Endodermal cell (in vitro differentiated cells): ENCODE data around the gene MTHFD1L. TPM values are rescaled to one million over a fixed set of nuclear protein-coding genes. Genes with fewer than 3 reads are reported as not detected.
A peak's percentile ranks its signal among the peaks of the same experiment; 100 is the strongest.

Source experiments
- DNase-seq: peaks from one replicate; pipeline ENCODE4 v3.0.0-alpha.2; 2017
- H3K27ac ChIP-seq: 2 replicates; pipeline ENCODE4 v1.5.1; 2013; ENCODE audit warnings: mild to moderate bottlenecking, low read depth, low read length, moderate library complexity
- H3K27me3 ChIP-seq: 2 replicates; pipeline ENCODE4 v1.6.1; 2013; ENCODE audit warnings: mild to moderate bottlenecking, low read length, moderate library complexity; ENCODE audit not compliant: insufficient read depth, control insufficient read depth, poor library complexity, severe bottlenecking
- H3K36me3 ChIP-seq: 2 replicates; pipeline ENCODE4 v1.7.0; 2013; ENCODE audit warnings: mild to moderate bottlenecking, low read length, moderate library complexity; ENCODE audit not compliant: control insufficient read depth, insufficient read depth
- H3K4me1 ChIP-seq: one replicate; pipeline ENCODE4 v1.7.0; 2013; ENCODE audit warnings: low read length; ENCODE audit not compliant: control insufficient read depth, insufficient read depth
- H3K4me3 ChIP-seq: 2 replicates; pipeline ENCODE4 v1.5.1; 2013; ENCODE audit warnings: mild to moderate bottlenecking, low read length, moderate library complexity
- H3K9ac ChIP-seq: 2 replicates; pipeline ENCODE4 v1.6.1; 2013; ENCODE audit warnings: mild to moderate bottlenecking, low read length, moderate library complexity; ENCODE audit not compliant: poor library complexity, severe bottlenecking; ENCODE audit errors: extremely low read depth
- H3K9me3 ChIP-seq: 2 replicates; pipeline ENCODE4 v1.6.1; 2013; ENCODE audit warnings: mild to moderate bottlenecking, low read length, moderate library complexity; ENCODE audit not compliant: control insufficient read depth
- H3K27ac Mint-ChIP-seq: 2 replicates; pipeline ENCODE4 v1.8.0; 2020; ENCODE audit warnings: mixed read lengths
- H3K27me3 Mint-ChIP-seq: 2 replicates; pipeline ENCODE4 v1.8.0; 2021; ENCODE audit warnings: mild to moderate bottlenecking, mixed read lengths; ENCODE audit not compliant: insufficient read depth
- H3K36me3 Mint-ChIP-seq: 2 replicates; pipeline ENCODE4 v1.8.0; 2020; ENCODE audit warnings: low read depth, mixed read lengths
- H3K4me1 Mint-ChIP-seq: 2 replicates; pipeline ENCODE4 v1.8.0; 2020; ENCODE audit warnings: mixed read lengths
- H3K4me3 Mint-ChIP-seq: 2 replicates; pipeline ENCODE4 v1.8.0; 2020; ENCODE audit warnings: mild to moderate bottlenecking, moderate library complexity, mixed read lengths
- H3K9me3 Mint-ChIP-seq: 2 replicates; pipeline ENCODE4 v1.8.0; 2020; ENCODE audit warnings: mild to moderate bottlenecking, mixed read lengths
- WGBS, 2 experiments: methylation state at CpG; one replicate each; pipeline versions ENCODE4 v1.1.5 to v1.1.7; 2013; ENCODE audit warnings: missing lambda C conversion rate in 2 of 2, mixed read lengths in 1 of 2; ENCODE audit not compliant: insufficient coverage in 1 of 2, insufficient read length in 1 of 2; 5-methylcytosine and 5-hydroxymethylcytosine counted together
- total RNA-seq, 2 donors: library from RNA; stranded (reverse); fragmentation: NEBNext Ultra II Directional in 1 of 2; extraction: Animal tissue kit (Norgen Biotek cat#: 25700) in 1 of 2; gene quantifications; 2 replicates in 1 of 2; 3 replicates in 1 of 2; pipeline ENCODE4 v1.2.1, GENCODE V29; 2021
- TF ChIP-seq, protein P1 (sequence below): fragments of 200-600 bp; sonication (generic); conservative IDR thresholded peaks from 2 replicates; pipeline ENCODE4 v1.5.0; 2021; ENCODE audit warnings: antibody characterized with exemption, mild to moderate bottlenecking

MTHFD1L gene
- total RNA-seq, 2 donors from 2014 or later: 70.2 to 72.6 TPM

GRCh38 chr6:150880336-150880735 is 14.8 kb downstream of the MTHFD1L start:
- no peak overlapping the region for H3K27ac ChIP-seq
- H3K4me1 Mint-ChIP-seq: peaks cover 44% of the 10 kb centered on the region

GRCh38 chr6:150881911-150882481 is 16.5 kb downstream of the MTHFD1L start:
- Mint-ChIP-seq H3K4me1 (peaks cover 27% of the 10 kb centered on the region), H3K27me3 (no peaks in the 10 kb centered on the region), H3K27ac (no peak overlapping the region), H3K9me3 (no peaks in the 10 kb centered on the region), H3K4me3 (no peak overlapping the region), H3K36me3 (peaks cover 51% of the 10 kb centered on the region)
- Histone ChIP-seq H3K36me3 (peaks cover 75% of the 10 kb centered on the region), H3K27ac (peak overlapping the region; percentile 75), H3K27me3 (no peaks in the 10 kb centered on the region), H3K9me3 (no peaks in the 10 kb centered on the region), H3K4me3 (no peak overlapping the region), H3K9ac (no peak overlapping the region), H3K4me1 (peaks cover 12% of the 10 kb centered on the region)
- WGBS, 2 experiments: 62 to 87% methylated on average over 2 to 3 of the region's 3 CpGs
- DNase-seq: peak; percentile 31
- TF ChIP-seq, protein P1, sequence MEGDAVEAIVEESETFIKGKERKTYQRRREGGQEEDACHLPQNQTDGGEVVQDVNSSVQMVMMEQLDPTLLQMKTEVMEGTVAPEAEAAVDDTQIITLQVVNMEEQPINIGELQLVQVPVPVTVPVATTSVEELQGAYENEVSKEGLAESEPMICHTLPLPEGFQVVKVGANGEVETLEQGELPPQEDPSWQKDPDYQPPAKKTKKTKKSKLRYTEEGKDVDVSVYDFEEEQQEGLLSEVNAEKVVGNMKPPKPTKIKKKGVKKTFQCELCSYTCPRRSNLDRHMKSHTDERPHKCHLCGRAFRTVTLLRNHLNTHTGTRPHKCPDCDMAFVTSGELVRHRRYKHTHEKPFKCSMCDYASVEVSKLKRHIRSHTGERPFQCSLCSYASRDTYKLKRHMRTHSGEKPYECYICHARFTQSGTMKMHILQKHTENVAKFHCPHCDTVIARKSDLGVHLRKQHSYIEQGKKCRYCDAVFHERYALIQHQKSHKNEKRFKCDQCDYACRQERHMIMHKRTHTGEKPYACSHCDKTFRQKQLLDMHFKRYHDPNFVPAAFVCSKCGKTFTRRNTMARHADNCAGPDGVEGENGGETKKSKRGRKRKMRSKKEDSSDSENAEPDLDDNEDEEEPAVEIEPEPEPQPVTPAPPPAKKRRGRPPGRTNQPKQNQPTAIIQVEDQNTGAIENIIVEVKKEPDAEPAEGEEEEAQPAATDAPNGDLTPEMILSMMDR: no peak

More at GRCh38 chr6:150880336-150880735, 14.8 kb downstream of the MTHFD1L start:
- no peaks in the 10 kb centered on the region for H3K9me3 ChIP-seq
- Mint-ChIP-seq H3K36me3 (peaks cover 38% of the 10 kb centered on the region), H3K27ac (peak overlapping the region; percentile 9), H3K4me3 (no peak overlapping the region), H3K27me3 (no peaks in the 10 kb centered on the region), H3K9me3 (no peaks in the 10 kb centered on the region)
- peaks cover 60% of the 10 kb centered on the region for H3K36me3 ChIP-seq
- H3K9ac ChIP-seq: no peak overlapping the region
- TF ChIP-seq, protein P1: no peak
- DNase-seq: no peak
- WGBS, 2 experiments: 94% methylated on average over 3 of the region's 3 CpGs; no CpG with 5 or more reads in 1 of the 2 experiments
- H3K4me1 ChIP-seq: peaks cover 22% of the 10 kb centered on the region
- H3K4me3 ChIP-seq: no peak overlapping the region
- no peaks in the 10 kb centered on the region for H3K27me3 ChIP-seq

GRCh38 chr6:150883521-150883920 is 18.0 kb downstream of the MTHFD1L start:
- Mint-ChIP-seq H3K36me3 (peaks cover 61% of the 10 kb centered on the region), H3K4me3 (no peak overlapping the region), H3K27ac (no peak overlapping the region), H3K9me3 (no peaks in the 10 kb centered on the region), H3K4me1 (peaks cover 17% of the 10 kb centered on the region), H3K27me3 (no peaks in the 10 kb centered on the region)
- DNase-seq: no peak
- Histone ChIP-seq H3K27ac (no peak overlapping the region), H3K36me3 (peaks cover 79% of the 10 kb centered on the region), H3K27me3 (no peaks in the 10 kb centered on the region), H3K9ac (no peak overlapping the region), H3K4me1 (peaks cover 5% of the 10 kb centered on the region), H3K9me3 (no peaks in the 10 kb centered on the region), H3K4me3 (no peak overlapping the region)
- WGBS, 2 experiments: 90 to 96% methylated on average over 2 to 3 of the region's 3 CpGs
- TF ChIP-seq, protein P1: no peak
